ENCODE results near the gene CGB2. TPM values are rescaled to one million over a fixed set of nuclear protein-coding genes. Genes with fewer than 3 reads are reported as not detected.
A peak's percentile ranks its signal among the peaks of the same experiment; 100 is the strongest.

CGB2 gene
- total and polyA plus RNA-seq, 2 of the 13 experiments (the other 11 are each of a cell fraction or from before 2014, with no cell fraction given), result not detected

DNA sequence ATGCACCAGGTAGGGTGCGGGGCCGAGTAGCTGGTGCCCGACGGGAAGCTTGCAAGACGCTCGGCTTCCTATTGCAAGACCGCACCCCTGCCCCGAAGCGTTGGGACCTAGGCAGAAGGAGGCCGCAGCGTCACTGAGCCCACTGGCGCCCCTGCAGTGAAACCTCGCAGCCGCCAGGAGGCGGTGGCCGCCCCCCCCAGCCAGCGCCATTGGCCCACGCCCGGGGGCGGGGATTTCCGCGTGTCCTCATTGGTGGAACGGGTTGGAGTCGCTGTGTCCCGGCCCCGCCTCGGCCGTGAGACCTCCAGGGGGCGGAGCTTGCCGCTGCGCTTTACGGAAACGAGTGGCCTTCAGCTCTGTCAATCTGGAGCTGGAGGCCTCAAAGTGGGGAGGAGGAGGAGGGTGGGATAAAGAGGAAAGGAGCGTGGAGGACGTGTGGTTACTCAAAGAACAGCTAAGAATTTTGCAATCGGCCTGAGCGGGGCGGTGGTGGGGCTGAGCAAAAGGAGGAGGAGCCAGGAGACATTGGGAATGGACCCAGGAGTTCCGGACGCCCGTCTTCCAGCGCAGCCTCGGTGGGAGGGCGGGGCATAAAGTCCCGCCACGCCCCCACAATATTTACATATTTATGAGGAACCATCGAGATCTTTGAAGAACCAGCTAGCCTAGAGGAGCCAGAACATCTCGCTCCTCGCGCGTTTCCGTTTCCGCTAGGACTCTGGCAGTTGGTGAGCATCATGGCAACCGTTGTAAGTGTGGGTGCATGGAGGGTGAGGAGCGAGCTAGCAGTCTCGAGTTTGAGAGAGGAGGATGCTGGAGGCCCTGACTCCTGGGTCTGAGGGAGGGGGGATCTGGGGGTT is 38.3 kb upstream of the CGB2 start, which contains the start of the genes GYS1 and RUVBL2 (continued):
- peak; percentile 40; the same call in 1 of the 2 replicates for TF ChIP-seq NCOR1 (IDR thresholded peaks at IDR 0.05; ENCODE audit: borderline replicate concordance, low read length)
- no peak for TF ChIP-seq SNRNP70 (IDR thresholded peaks at IDR 0.05; ENCODE audit: low read depth, low read length)
- no peak for TF ChIP-seq SMARCC2 (IDR thresholded peaks at IDR 0.05)
- TF ChIP-seq ZNF232 (CRISPR knock-in tag; IDR thresholded peaks at IDR 0.05; ENCODE audit: borderline replicate concordance), result no peak
- peak; percentile 92 for TF ChIP-seq GABPA (IDR thresholded peaks at IDR 0.05; ENCODE audit: low read depth, low read length)
- TF ChIP-seq GABPA (CRISPR knock-in tag; IDR thresholded peaks at IDR 0.05; ENCODE audit: low read depth), result peak; percentile 98
- no peak for TF ChIP-seq ZBTB43 (CRISPR knock-in tag; conservative IDR thresholded peaks at IDR 0.05)
- TF ChIP-seq, protein P1, sequence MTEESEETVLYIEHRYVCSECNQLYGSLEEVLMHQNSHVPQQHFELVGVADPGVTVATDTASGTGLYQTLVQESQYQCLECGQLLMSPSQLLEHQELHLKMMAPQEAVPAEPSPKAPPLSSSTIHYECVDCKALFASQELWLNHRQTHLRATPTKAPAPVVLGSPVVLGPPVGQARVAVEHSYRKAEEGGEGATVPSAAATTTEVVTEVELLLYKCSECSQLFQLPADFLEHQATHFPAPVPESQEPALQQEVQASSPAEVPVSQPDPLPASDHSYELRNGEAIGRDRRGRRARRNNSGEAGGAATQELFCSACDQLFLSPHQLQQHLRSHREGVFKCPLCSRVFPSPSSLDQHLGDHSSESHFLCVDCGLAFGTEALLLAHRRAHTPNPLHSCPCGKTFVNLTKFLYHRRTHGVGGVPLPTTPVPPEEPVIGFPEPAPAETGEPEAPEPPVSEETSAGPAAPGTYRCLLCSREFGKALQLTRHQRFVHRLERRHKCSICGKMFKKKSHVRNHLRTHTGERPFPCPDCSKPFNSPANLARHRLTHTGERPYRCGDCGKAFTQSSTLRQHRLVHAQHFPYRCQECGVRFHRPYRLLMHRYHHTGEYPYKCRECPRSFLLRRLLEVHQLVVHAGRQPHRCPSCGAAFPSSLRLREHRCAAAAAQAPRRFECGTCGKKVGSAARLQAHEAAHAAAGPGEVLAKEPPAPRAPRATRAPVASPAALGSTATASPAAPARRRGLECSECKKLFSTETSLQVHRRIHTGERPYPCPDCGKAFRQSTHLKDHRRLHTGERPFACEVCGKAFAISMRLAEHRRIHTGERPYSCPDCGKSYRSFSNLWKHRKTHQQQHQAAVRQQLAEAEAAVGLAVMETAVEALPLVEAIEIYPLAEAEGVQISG (CRISPR knock-in tag; IDR thresholded peaks at IDR 0.05), result peak; percentile 98
- no peak for TF ChIP-seq HNRNPUL1 (IDR thresholded peaks at IDR 0.05; ENCODE audit: low read depth, low read length)
- TF ChIP-seq BORCS8-MEF2B (CRISPR knock-in tag; IDR thresholded peaks at IDR 0.05), result no peak
- no peak for TF ChIP-seq SSRP1 (CRISPR knock-in tag; IDR thresholded peaks at IDR 0.05)
- TF ChIP-seq ZNF737 (CRISPR knock-in tag; IDR thresholded peaks at IDR 0.05; ENCODE audit: borderline replicate concordance), result no peak
- TF ChIP-seq ZFY (CRISPR knock-in tag; IDR thresholded peaks at IDR 0.05), result peak; percentile 79
- no peak for TF ChIP-seq NFRKB (IDR thresholded peaks at IDR 0.05)
- no peak for TF ChIP-seq ZNF572 (CRISPR knock-in tag; IDR thresholded peaks at IDR 0.05)
- peak; percentile 46; the same call in 1 of the 2 replicates for TF ChIP-seq MED1 (CRISPR knock-in tag; IDR thresholded peaks at IDR 0.05)
- no peak for TF ChIP-seq ZNF382 (CRISPR knock-in tag; IDR thresholded peaks at IDR 0.05; ENCODE audit: borderline replicate concordance)
- no peak; the same call in 1 of the 2 replicates for TF ChIP-seq POGZ (CRISPR knock-in tag; IDR thresholded peaks at IDR 0.05)
- TF ChIP-seq NCOA5 (CRISPR knock-in tag; IDR thresholded peaks at IDR 0.05), result no peak
- no peak for TF ChIP-seq TEAD2 (CRISPR knock-in tag; IDR thresholded peaks at IDR 0.05)
- TF ChIP-seq KDM3A (CRISPR knock-in tag; IDR thresholded peaks at IDR 0.05; ENCODE audit: low read depth), result no peak
- TF ChIP-seq ZBTB1 (CRISPR knock-in tag; IDR thresholded peaks at IDR 0.05; ENCODE audit: borderline replicate concordance), result no peak
- TF ChIP-seq ZNF639 (CRISPR knock-in tag; conservative IDR thresholded peaks at IDR 0.05), result no peak; the same call in 1 of the 2 replicates
- TF ChIP-seq HOXA9 (CRISPR knock-in tag; IDR thresholded peaks at IDR 0.05; ENCODE audit: borderline replicate concordance), result no peak
- no peak; the same call in 1 of the 2 replicates for TF ChIP-seq SALL2 (CRISPR knock-in tag; IDR thresholded peaks at IDR 0.05)
- no peak for TF ChIP-seq SMC3 (IDR thresholded peaks at IDR 0.05; ENCODE audit: low read length)
- TF ChIP-seq GTF2F1 (IDR thresholded peaks at IDR 0.05; ENCODE audit: low read length), result no peak
- peak; percentile 20 for TF ChIP-seq FOXA3 (CRISPR knock-in tag; IDR thresholded peaks at IDR 0.05)
- TF ChIP-seq GTF3A (CRISPR knock-in tag; conservative IDR thresholded peaks at IDR 0.05), result no peak
